HepG2 (cell line): Measurements from ENCODE around the gene ABHD2. TPM values are rescaled to one million over a fixed set of nuclear protein-coding genes. Genes with fewer than 3 reads are reported as not detected.
A peak's percentile ranks its signal among the peaks of the same experiment; 100 is the strongest.

Source experiments
- ATRX ChIP-seq: sonication (generic); formaldehyde crosslinking; IDR thresholded peaks from 2 replicates; pipeline ENCODE4 v1.4.0; 2020; ENCODE audit warnings: missing genetic modification reagents, borderline replicate concordance
- ESRRA ChIP-seq: sonication (generic); formaldehyde crosslinking; IDR thresholded peaks from 2 replicates; pipeline ENCODE4 v1.5.1; 2020; ENCODE audit warnings: mild to moderate bottlenecking, low read depth, missing genetic modification reagents
- GATAD1 ChIP-seq: IDR thresholded peaks from 2 replicates; pipeline ENCODE4 v1.6.1; 2016; ENCODE audit warnings: missing genetic modification reagents, missing compliant biosample characterization
- MYNN ChIP-seq: sonication (generic); formaldehyde crosslinking; IDR thresholded peaks from 2 replicates; pipeline ENCODE4 v1.4.0; 2020; ENCODE audit warnings: mild to moderate bottlenecking, low read depth, missing genetic modification reagents
- SYNCRIP ChIP-seq: fragments of 200-400 bp; formaldehyde crosslinking; IDR thresholded peaks from 2 replicates; pipeline ENCODE4 v1.6.1; 2018; ENCODE audit warnings: mild to moderate bottlenecking, low read depth, low read length; ENCODE audit not compliant: insufficient read depth
- ZIK1 ChIP-seq: sonication (generic); formaldehyde crosslinking; IDR thresholded peaks from 2 replicates; pipeline ENCODE4 v1.5.0; 2020; ENCODE audit warnings: mild to moderate bottlenecking, low read depth, missing genetic modification reagents, borderline replicate concordance
- ZZZ3 ChIP-seq: sonication (generic); formaldehyde crosslinking; IDR thresholded peaks from 2 replicates; pipeline ENCODE4 v1.4.0; 2020; ENCODE audit warnings: missing genetic modification reagents, mild to moderate bottlenecking, borderline replicate concordance
- polyA plus RNA-seq, 8 experiments: library from polyadenylated mRNA; depleted of rRNA in 3 of 8; stranded (reverse) in 7 of 8; unstranded in 1 of 8; fragments of >200 nt; fragmentation: Illumina TruSeq in 4 of 8; extraction: Trizol in 4 of 8; gene quantifications; 2 replicates each; pipeline versions ENCODE4 v1.2.1 to v1.2.3, GENCODE V29; 2011 to 2016; ENCODE audit warnings: low read depth in 4 of 8, missing spikeins in 1 of 8, mixed read lengths in 1 of 8; ENCODE audit not compliant: insufficient read depth in 1 of 8
- total RNA-seq, 5 experiments: library from RNA; depleted of rRNA; stranded (reverse); fragments of >200 nt; fragmentation: Illumina TruSeq; extraction: Trizol; gene quantifications; 2 replicates each; pipeline ENCODE4 v1.2.3, GENCODE V29; 2016; ENCODE audit warnings: low read depth in 1 of 5
- TF ChIP-seq, protein P1 (sequence below): IDR thresholded peaks from 2 replicates; pipeline ENCODE4 v1.6.1; 2016
- TF ChIP-seq, protein P2 (sequence below): sonication (generic); formaldehyde crosslinking; IDR thresholded peaks from 2 replicates; pipeline ENCODE4 v1.5.1; 2020; ENCODE audit warnings: mild to moderate bottlenecking, missing genetic modification reagents, borderline replicate concordance
- TF ChIP-seq, protein P3 (sequence below): sonication (generic); formaldehyde crosslinking; IDR thresholded peaks from 2 replicates; pipeline ENCODE4 v1.4.0; 2020; ENCODE audit warnings: mild to moderate bottlenecking, missing genetic modification reagents, borderline replicate concordance
- TF ChIP-seq, protein P4 (sequence below): IDR thresholded peaks from 2 replicates; pipeline ENCODE4 v1.6.1; 2016; ENCODE audit warnings: low read depth, missing genetic modification reagents, missing compliant biosample characterization

Gene ABHD2
- total and polyA plus RNA-seq, 2 of the 13 experiments (the other 11 are each of a cell fraction or from before 2014, with no cell fraction given), result 14.8 to 22.4 TPM

DNA sequence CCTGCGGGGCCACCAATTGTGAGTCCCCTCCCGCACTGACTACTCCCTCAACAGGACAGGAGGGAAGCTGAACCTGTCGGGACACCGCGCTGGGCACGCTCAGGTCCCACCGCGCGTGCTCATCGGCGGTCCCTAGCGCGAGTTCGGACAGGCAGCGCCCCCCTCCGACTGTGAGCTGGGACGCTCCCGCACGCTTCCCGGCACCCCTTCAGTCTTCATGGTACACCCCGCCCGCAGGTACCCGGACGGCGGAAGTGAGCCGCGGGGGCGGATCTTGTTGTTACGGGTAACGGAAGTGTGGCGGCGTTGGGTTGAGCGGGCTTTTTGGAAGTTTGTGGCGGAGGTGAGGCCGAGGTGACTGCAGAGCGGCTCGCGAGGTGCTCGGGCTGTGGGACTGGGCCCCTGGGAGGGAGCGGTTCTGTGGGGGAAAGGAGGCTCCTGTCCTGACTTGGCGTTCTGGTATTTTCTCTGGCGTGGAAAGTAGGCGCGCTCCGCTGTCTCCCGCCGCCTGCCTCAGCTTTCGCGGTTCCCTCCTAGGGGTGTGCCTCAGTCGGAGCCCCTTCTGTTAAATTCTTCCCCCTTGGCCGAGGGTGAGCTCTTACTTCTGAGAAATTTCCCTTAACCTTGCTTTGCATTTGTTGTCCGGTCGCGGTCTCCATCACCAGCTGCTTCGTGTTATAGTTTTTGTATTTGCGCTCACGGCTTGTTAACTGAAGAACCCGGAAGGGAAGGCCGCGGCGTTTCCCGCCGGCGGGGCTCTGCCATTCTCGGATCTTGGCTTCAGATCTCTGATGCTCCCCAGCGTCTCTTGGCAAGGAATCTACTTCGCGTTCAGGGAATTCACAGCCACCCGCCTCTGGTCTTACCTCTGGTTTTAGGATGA is 155.7 kb downstream of the ABHD2 start, which contains the start of gene FANCI (continued):
- TF ChIP-seq, protein P1, sequence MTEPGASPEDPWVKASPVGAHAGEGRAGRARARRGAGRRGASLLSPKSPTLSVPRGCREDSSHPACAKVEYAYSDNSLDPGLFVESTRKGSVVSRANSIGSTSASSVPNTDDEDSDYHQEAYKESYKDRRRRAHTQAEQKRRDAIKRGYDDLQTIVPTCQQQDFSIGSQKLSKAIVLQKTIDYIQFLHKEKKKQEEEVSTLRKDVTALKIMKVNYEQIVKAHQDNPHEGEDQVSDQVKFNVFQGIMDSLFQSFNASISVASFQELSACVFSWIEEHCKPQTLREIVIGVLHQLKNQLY (CRISPR knock-in tag), result no peak
- TF ChIP-seq ATRX (CRISPR knock-in tag), result no peak
- peak; percentile 93 for TF ChIP-seq GATAD1 (CRISPR knock-in tag)
- TF ChIP-seq ZZZ3 (CRISPR knock-in tag), result no peak
- TF ChIP-seq MYNN (CRISPR knock-in tag), result no peak
- TF ChIP-seq, protein P2, sequence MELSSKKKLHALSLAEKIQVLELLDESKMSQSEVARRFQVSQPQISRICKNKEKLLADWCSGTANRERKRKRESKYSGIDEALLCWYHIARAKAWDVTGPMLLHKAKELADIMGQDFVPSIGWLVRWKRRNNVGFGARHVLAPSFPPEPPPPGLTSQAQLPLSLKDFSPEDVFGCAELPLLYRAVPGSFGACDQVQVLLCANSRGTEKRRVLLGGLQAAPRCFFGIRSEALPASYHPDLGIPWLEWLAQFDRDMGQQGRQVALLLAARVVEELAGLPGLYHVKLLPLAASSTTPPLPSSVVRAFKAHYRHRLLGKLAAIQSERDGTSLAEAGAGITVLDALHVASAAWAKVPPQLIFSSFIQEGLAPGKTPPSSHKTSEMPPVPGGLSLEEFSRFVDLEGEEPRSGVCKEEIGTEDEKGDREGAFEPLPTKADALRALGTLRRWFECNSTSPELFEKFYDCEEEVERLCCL (CRISPR knock-in tag), result no peak
- TF ChIP-seq, protein P3, sequence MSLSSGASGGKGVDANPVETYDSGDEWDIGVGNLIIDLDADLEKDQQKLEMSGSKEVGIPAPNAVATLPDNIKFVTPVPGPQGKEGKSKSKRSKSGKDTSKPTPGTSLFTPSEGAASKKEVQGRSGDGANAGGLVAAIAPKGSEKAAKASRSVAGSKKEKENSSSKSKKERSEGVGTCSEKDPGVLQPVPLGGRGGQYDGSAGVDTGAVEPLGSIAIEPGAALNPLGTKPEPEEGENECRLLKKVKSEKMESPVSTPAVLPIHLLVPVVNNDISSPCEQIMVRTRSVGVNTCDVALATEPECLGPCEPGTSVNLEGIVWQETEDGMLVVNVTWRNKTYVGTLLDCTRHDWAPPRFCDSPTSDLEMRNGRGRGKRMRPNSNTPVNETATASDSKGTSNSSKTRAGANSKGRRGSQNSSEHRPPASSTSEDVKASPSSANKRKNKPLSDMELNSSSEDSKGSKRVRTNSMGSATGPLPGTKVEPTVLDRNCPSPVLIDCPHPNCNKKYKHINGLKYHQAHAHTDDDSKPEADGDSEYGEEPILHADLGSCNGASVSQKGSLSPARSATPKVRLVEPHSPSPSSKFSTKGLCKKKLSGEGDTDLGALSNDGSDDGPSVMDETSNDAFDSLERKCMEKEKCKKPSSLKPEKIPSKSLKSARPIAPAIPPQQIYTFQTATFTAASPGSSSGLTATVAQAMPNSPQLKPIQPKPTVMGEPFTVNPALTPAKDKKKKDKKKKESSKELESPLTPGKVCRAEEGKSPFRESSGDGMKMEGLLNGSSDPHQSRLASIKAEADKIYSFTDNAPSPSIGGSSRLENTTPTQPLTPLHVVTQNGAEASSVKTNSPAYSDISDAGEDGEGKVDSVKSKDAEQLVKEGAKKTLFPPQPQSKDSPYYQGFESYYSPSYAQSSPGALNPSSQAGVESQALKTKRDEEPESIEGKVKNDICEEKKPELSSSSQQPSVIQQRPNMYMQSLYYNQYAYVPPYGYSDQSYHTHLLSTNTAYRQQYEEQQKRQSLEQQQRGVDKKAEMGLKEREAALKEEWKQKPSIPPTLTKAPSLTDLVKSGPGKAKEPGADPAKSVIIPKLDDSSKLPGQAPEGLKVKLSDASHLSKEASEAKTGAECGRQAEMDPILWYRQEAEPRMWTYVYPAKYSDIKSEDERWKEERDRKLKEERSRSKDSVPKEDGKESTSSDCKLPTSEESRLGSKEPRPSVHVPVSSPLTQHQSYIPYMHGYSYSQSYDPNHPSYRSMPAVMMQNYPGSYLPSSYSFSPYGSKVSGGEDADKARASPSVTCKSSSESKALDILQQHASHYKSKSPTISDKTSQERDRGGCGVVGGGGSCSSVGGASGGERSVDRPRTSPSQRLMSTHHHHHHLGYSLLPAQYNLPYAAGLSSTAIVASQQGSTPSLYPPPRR, result no peak
- TF ChIP-seq, protein P4, sequence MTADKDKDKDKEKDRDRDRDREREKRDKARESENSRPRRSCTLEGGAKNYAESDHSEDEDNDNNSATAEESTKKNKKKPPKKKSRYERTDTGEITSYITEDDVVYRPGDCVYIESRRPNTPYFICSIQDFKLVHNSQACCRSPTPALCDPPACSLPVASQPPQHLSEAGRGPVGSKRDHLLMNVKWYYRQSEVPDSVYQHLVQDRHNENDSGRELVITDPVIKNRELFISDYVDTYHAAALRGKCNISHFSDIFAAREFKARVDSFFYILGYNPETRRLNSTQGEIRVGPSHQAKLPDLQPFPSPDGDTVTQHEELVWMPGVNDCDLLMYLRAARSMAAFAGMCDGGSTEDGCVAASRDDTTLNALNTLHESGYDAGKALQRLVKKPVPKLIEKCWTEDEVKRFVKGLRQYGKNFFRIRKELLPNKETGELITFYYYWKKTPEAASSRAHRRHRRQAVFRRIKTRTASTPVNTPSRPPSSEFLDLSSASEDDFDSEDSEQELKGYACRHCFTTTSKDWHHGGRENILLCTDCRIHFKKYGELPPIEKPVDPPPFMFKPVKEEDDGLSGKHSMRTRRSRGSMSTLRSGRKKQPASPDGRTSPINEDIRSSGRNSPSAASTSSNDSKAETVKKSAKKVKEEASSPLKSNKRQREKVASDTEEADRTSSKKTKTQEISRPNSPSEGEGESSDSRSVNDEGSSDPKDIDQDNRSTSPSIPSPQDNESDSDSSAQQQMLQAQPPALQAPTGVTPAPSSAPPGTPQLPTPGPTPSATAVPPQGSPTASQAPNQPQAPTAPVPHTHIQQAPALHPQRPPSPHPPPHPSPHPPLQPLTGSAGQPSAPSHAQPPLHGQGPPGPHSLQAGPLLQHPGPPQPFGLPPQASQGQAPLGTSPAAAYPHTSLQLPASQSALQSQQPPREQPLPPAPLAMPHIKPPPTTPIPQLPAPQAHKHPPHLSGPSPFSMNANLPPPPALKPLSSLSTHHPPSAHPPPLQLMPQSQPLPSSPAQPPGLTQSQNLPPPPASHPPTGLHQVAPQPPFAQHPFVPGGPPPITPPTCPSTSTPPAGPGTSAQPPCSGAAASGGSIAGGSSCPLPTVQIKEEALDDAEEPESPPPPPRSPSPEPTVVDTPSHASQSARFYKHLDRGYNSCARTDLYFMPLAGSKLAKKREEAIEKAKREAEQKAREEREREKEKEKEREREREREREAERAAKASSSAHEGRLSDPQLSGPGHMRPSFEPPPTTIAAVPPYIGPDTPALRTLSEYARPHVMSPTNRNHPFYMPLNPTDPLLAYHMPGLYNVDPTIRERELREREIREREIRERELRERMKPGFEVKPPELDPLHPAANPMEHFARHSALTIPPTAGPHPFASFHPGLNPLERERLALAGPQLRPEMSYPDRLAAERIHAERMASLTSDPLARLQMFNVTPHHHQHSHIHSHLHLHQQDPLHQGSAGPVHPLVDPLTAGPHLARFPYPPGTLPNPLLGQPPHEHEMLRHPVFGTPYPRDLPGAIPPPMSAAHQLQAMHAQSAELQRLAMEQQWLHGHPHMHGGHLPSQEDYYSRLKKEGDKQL (CRISPR knock-in tag), result no peak
- TF ChIP-seq SYNCRIP, result no peak
- TF ChIP-seq ZIK1 (CRISPR knock-in tag), result peak; percentile 74; the same call in 1 of the 2 replicates
- no peak for TF ChIP-seq ESRRA (CRISPR knock-in tag)
